Effector memory CD4-positive, alpha-beta T cell (primary cell): ENCODE measurements around the gene MCM7.

Experiments
- DNase-seq, 3 donors: peaks; one replicate each; pipeline ENCODE4 v3.0.0-alpha.2; 2020
- H3K27ac ChIP-seq: 2 replicates; pipeline ENCODE4 v1.7.0; 2013; ENCODE audit warnings: mild to moderate bottlenecking, low read length, moderate library complexity; ENCODE audit not compliant: insufficient read depth, poor library complexity, severe bottlenecking
- H3K27me3 ChIP-seq: replicated peaks from 2 replicates; pipeline ENCODE4 v1.7.0; 2013; ENCODE audit warnings: mild to moderate bottlenecking, low read length; ENCODE audit not compliant: insufficient read depth, control insufficient read depth, poor library complexity, severe bottlenecking
- H3K36me3 ChIP-seq: 2 replicates; pipeline ENCODE4 v1.7.0; 2013; ENCODE audit warnings: mild to moderate bottlenecking, low read length, moderate library complexity; ENCODE audit not compliant: control insufficient read depth, insufficient read depth
- H3K4me1 ChIP-seq: 2 replicates; pipeline ENCODE4 v1.7.0; 2013; ENCODE audit warnings: low read length, mild to moderate bottlenecking; ENCODE audit not compliant: control insufficient read depth, insufficient read depth, poor library complexity, severe bottlenecking
- H3K4me3 ChIP-seq: 2 replicates; pipeline ENCODE4 v1.7.0; 2013; ENCODE audit warnings: low read length, low read depth, mild to moderate bottlenecking; ENCODE audit not compliant: insufficient read depth, poor library complexity, severe bottlenecking
- H3K9me3 ChIP-seq: 2 replicates; pipeline ENCODE4 v1.7.0; 2013; ENCODE audit warnings: mild to moderate bottlenecking, low read length, moderate library complexity; ENCODE audit not compliant: control insufficient read depth

The MCM7 gene

GRCh38 chr7:100109521-100110163 lies 8.4 kb upstream of the MCM7 start:
- H3K36me3 ChIP-seq, result peaks cover 61% of the 10 kb centered on the region
- no peak for DNase-seq
- no peaks in the 10 kb centered on the region for H3K9me3 ChIP-seq
- no peaks in the 10 kb centered on the region for H3K4me1 ChIP-seq
- H3K4me3 ChIP-seq, result no peak overlapping the region
- H3K27ac ChIP-seq, result no peak overlapping the region
- H3K27me3 ChIP-seq, result no peaks in the 10 kb centered on the region

- Histone ChIP-seq H3K4me1 (no peaks in the 10 kb centered on the region), H3K27me3 (no peaks in the 10 kb centered on the region), H3K27ac (no peak overlapping the region), H3K9me3 (no peaks in the 10 kb centered on the region), H3K36me3 (peaks cover 48% of the 10 kb centered on the region), H3K4me3 (no peak overlapping the region)
- no peak for DNase-seq
Measured at GRCh38 chr7:100107890-100108289, 6.7 kb upstream of the MCM7 start.

- Histone ChIP-seq H3K4me1 (no peaks in the 10 kb centered on the region), H3K36me3 (peaks cover 47% of the 10 kb centered on the region), H3K4me3 (no peak overlapping the region), H3K9me3 (no peaks in the 10 kb centered on the region), H3K27ac (no peak overlapping the region), H3K27me3 (no peaks in the 10 kb centered on the region)
- DNase-seq, result no peak
Measured at GRCh38 chr7:100107125-100107737, 6.0 kb upstream of the MCM7 start.

- H3K27me3 ChIP-seq, result no peaks in the 10 kb centered on the region
- no peak for DNase-seq
- H3K9me3 ChIP-seq, result no peaks in the 10 kb centered on the region
- H3K4me1 ChIP-seq, result no peaks in the 10 kb centered on the region
- no peak overlapping the region for H3K27ac ChIP-seq
- no peak overlapping the region for H3K4me3 ChIP-seq
- H3K36me3 ChIP-seq, result peaks cover 41% of the 10 kb centered on the region
Measured at GRCh38 chr7:100106633-100107032, 5.4 kb upstream of the MCM7 start.

GRCh38 chr7:100105534-100105933 lies 4.3 kb upstream of the MCM7 start:
- no peaks in the 10 kb centered on the region for H3K9me3 ChIP-seq
- H3K4me1 ChIP-seq, result no peaks in the 10 kb centered on the region
- no peak overlapping the region for H3K4me3 ChIP-seq
- peaks cover 31% of the 10 kb centered on the region for H3K36me3 ChIP-seq
- no peaks in the 10 kb centered on the region for H3K27me3 ChIP-seq
- no peak for DNase-seq
- no peak overlapping the region for H3K27ac ChIP-seq

GRCh38 chr7:100102950-100103840 lies 2.0 kb upstream of the MCM7 start:
- Histone ChIP-seq H3K36me3 (peaks cover 34% of the 10 kb centered on the region), H3K4me1 (peaks cover 11% of the 10 kb centered on the region), H3K9me3 (no peaks in the 10 kb centered on the region), H3K4me3 (no peak overlapping the region), H3K27me3 (no peaks in the 10 kb centered on the region), H3K27ac (no peak overlapping the region)
- DNase-seq, result no peak

GRCh38 chr7:100100420-100101015 lies 679 bp downstream of the MCM7 start:
- Histone ChIP-seq H3K9me3 (no peaks in the 10 kb centered on the region), H3K36me3 (peaks cover 38% of the 10 kb centered on the region)
- DNase-seq, result peak; percentile 78 to 81 (median 78)

GRCh38 chr7:100099452-100099851 lies 1.7 kb downstream of the MCM7 start:
- H3K27me3 ChIP-seq, result no peaks in the 10 kb centered on the region
- H3K27ac ChIP-seq, result peak overlapping the region; percentile 96
- no peaks in the 10 kb centered on the region for H3K9me3 ChIP-seq
- DNase-seq, result no peak
- H3K36me3 ChIP-seq, result peaks cover 47% of the 10 kb centered on the region
- H3K4me3 ChIP-seq, result peak overlapping the region; percentile 95
- H3K4me1 ChIP-seq, result peaks cover 11% of the 10 kb centered on the region

More at GRCh38 chr7:100100420-100101015, 679 bp downstream of the MCM7 start:
- Histone ChIP-seq H3K27ac (peak overlapping the region; percentile 96), H3K4me3 (peak overlapping the region; percentile 95), H3K4me1 (peaks cover 11% of the 10 kb centered on the region), H3K27me3 (no peaks in the 10 kb centered on the region)

- H3K36me3 ChIP-seq, result peaks cover 52% of the 10 kb centered on the region
- DNase-seq, result no peak
- H3K4me1 ChIP-seq, result peaks cover 11% of the 10 kb centered on the region
- no peak overlapping the region for H3K4me3 ChIP-seq
- no peaks in the 10 kb centered on the region for H3K27me3 ChIP-seq
- no peaks in the 10 kb centered on the region for H3K9me3 ChIP-seq
- peak overlapping the region; percentile 96 for H3K27ac ChIP-seq
Measured at GRCh38 chr7:100098913-100099312, 2.3 kb downstream of the MCM7 start.
